ENCODE data around the gene KIF3A. TPM values are rescaled to one million over a fixed set of nuclear protein-coding genes. Genes with fewer than 3 reads are reported as not detected.
A peak's percentile ranks its signal among the peaks of the same experiment; 100 is the strongest.

KIF3A gene
- total RNA-seq, 1 donor from 2014 or later: 25.4 TPM

DNA sequence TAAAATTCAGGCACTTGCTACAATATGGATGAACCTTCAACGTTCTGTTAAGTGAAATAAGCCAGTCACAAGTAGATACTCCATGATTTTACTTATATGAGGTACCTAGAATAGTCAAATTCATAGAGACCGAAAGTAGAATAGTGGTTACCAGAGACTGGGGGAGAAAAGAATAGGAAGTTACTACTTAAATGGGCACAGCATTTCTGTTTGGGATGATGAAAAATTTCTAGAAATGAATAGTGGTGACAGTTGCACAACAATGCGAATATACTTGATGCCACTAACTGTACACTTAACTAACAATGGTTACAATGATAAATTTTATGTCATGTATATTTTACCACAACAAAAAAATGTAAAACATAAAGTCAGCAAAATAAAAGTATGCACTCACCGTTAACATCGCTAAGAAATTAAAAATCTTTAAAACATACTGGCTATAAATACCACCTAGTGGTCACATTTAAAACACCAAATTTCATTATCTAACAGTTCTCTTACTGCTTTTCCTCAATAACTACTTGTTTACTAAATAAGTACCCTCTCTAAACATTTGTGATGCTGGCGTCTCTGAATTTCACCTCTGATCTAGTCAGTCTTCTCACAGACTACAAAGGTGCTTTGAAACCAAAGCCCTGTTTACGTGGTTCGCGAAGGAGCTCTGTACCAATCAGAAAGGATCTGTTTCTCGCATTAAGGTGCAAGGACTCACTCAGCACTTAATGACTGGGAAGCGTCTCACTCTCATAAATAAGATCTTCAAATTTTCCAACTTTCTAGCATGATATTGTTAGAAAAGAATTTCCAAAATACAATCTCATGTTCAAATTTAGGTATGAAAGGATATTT, 22.7 kb downstream of the KIF3A start:
- Histone ChIP-seq H4K20me1 (ENCODE audit: insufficient read depth, low read length) (no peaks in the 10 kb centered on the region), H2AFZ (ENCODE audit: low read depth, low read length) (no peak overlapping the region), H3K4me2 (ENCODE audit: low read length) (no peak overlapping the region), H3K4me3 (ENCODE audit: insufficient read depth, low read depth, low read length) (no peak overlapping the region), H3K36me3 (ENCODE audit: insufficient read depth, low read length) (no peaks in the 10 kb centered on the region), H3K27me3 (ENCODE audit: insufficient read depth, low read length) (no peaks in the 10 kb centered on the region), H3K4me1 (ENCODE audit: insufficient read depth, low read length) (no peaks in the 10 kb centered on the region), H3K27ac (ENCODE audit: low read depth, low read length) (no peak overlapping the region), H3K9me3 (ENCODE audit: insufficient read depth, low read depth, low read length) (no peaks in the 10 kb centered on the region), H3K79me2 (ENCODE audit: insufficient read depth, low read length) (no peaks in the 10 kb centered on the region), H3K9ac (ENCODE audit: low read length) (no peak overlapping the region)
- H3K27ac Mint-ChIP-seq (ENCODE audit: unreplicated experiment): no peak overlapping the region
- no peaks in the 10 kb centered on the region for H3K27me3 Mint-ChIP-seq (ENCODE audit: low read depth, unreplicated experiment)
- DNase-seq (ENCODE audit: low read depth) (no peak), FAIRE-seq (peak; percentile 74)
- no peak overlapping the region for H3K4me3 Mint-ChIP-seq (ENCODE audit: unreplicated experiment)
- no peaks in the 10 kb centered on the region for H3K9me3 Mint-ChIP-seq (ENCODE audit: unreplicated experiment)
- TF ChIP-seq EZH2 (IDR thresholded peaks at IDR 0.05; ENCODE audit: insufficient read depth, low read length): no peak
- TF ChIP-seq, protein P1, sequence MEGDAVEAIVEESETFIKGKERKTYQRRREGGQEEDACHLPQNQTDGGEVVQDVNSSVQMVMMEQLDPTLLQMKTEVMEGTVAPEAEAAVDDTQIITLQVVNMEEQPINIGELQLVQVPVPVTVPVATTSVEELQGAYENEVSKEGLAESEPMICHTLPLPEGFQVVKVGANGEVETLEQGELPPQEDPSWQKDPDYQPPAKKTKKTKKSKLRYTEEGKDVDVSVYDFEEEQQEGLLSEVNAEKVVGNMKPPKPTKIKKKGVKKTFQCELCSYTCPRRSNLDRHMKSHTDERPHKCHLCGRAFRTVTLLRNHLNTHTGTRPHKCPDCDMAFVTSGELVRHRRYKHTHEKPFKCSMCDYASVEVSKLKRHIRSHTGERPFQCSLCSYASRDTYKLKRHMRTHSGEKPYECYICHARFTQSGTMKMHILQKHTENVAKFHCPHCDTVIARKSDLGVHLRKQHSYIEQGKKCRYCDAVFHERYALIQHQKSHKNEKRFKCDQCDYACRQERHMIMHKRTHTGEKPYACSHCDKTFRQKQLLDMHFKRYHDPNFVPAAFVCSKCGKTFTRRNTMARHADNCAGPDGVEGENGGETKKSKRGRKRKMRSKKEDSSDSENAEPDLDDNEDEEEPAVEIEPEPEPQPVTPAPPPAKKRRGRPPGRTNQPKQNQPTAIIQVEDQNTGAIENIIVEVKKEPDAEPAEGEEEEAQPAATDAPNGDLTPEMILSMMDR (IDR thresholded peaks at IDR 0.05; ENCODE audit: insufficient read depth, low read depth, low read length): peak; percentile 38
- H3K4me1 Mint-ChIP-seq (ENCODE audit: low read depth, unreplicated experiment): no peaks in the 10 kb centered on the region
- H3K36me3 Mint-ChIP-seq (ENCODE audit: low read depth, unreplicated experiment): no peaks in the 10 kb centered on the region

DNA sequence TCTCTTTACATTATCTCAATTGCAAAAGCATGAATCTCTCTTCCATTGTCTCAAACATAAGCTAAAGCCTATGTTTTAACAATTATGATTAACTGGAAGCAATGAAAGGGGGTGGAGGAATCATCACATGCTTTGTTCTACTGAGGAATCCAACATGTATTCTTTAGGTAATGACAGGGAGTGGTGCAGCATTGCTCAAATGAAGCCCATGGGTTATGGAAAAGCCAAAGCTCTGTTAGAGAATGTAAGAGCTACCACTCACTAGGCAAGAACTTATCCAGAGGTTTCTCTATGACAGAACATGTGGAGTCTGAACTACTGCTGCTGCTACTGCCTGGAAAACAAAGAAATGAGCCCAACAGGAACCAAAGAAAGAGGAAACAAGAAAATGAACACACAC, 28.7 kb downstream of the KIF3A start:
- Histone ChIP-seq H2AFZ (ENCODE audit: low read depth, low read length) (no peak overlapping the region), H3K79me2 (ENCODE audit: insufficient read depth, low read length) (no peaks in the 10 kb centered on the region), H3K27ac (ENCODE audit: low read depth, low read length) (no peak overlapping the region), H3K9ac (ENCODE audit: low read length) (no peak overlapping the region), H4K20me1 (ENCODE audit: insufficient read depth, low read length) (no peaks in the 10 kb centered on the region), H3K36me3 (ENCODE audit: insufficient read depth, low read length) (no peaks in the 10 kb centered on the region), H3K27me3 (ENCODE audit: insufficient read depth, low read length) (no peaks in the 10 kb centered on the region), H3K9me3 (ENCODE audit: insufficient read depth, low read depth, low read length) (no peaks in the 10 kb centered on the region), H3K4me3 (ENCODE audit: insufficient read depth, low read depth, low read length) (no peak overlapping the region), H3K4me2 (ENCODE audit: low read length) (no peak overlapping the region), H3K4me1 (ENCODE audit: insufficient read depth, low read length) (peaks cover 9% of the 10 kb centered on the region)
- FAIRE-seq (no peak), DNase-seq (ENCODE audit: low read depth) (no peak)
- peaks cover 14% of the 10 kb centered on the region for H3K4me1 Mint-ChIP-seq (ENCODE audit: low read depth, unreplicated experiment)
- H3K4me3 Mint-ChIP-seq (ENCODE audit: unreplicated experiment): no peak overlapping the region
- no peak overlapping the region for H3K27ac Mint-ChIP-seq (ENCODE audit: unreplicated experiment)
- no peaks in the 10 kb centered on the region for H3K27me3 Mint-ChIP-seq (ENCODE audit: low read depth, unreplicated experiment)
- H3K9me3 Mint-ChIP-seq (ENCODE audit: unreplicated experiment): no peaks in the 10 kb centered on the region
- TF ChIP-seq EZH2 (IDR thresholded peaks at IDR 0.05; ENCODE audit: insufficient read depth, low read length): no peak
- TF ChIP-seq, protein P1 (IDR thresholded peaks at IDR 0.05; ENCODE audit: insufficient read depth, low read depth, low read length): no peak
- no peaks in the 10 kb centered on the region for H3K36me3 Mint-ChIP-seq (ENCODE audit: low read depth, unreplicated experiment)

DNA sequence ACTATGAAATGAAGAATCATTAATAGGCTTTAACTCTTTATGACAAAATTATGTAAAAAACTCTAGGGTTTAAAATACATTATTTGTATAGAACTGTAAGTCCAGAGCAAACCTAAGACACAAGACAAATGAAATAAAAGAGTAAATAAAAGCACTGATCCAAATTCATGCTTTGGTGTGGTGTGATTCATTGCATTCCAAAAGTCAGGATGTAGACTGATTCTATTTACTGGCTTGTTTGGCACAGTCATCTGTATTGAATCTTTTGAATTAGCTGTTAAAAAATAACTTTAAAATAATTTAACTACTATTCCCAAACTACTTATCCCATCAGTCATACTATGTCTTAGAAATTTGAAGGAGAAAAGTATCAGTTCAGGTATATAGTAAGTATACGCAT, 32.5 kb downstream of the KIF3A start:
- Histone ChIP-seq H3K27me3 (ENCODE audit: insufficient read depth, low read length) (no peaks in the 10 kb centered on the region), H3K27ac (ENCODE audit: low read depth, low read length) (no peak overlapping the region), H4K20me1 (ENCODE audit: insufficient read depth, low read length) (no peaks in the 10 kb centered on the region), H3K9me3 (ENCODE audit: insufficient read depth, low read depth, low read length) (no peaks in the 10 kb centered on the region), H2AFZ (ENCODE audit: low read depth, low read length) (no peak overlapping the region), H3K4me3 (ENCODE audit: insufficient read depth, low read depth, low read length) (no peak overlapping the region), H3K36me3 (ENCODE audit: insufficient read depth, low read length) (peaks cover 7% of the 10 kb centered on the region), H3K79me2 (ENCODE audit: insufficient read depth, low read length) (no peaks in the 10 kb centered on the region), H3K9ac (ENCODE audit: low read length) (no peak overlapping the region), H3K4me1 (ENCODE audit: insufficient read depth, low read length) (peaks cover 9% of the 10 kb centered on the region), H3K4me2 (ENCODE audit: low read length) (no peak overlapping the region)
- DNase-seq (ENCODE audit: low read depth): peak; percentile 42
- H3K4me3 Mint-ChIP-seq (ENCODE audit: unreplicated experiment): no peak overlapping the region
- peak overlapping the region; percentile 55 for H3K27ac Mint-ChIP-seq (ENCODE audit: unreplicated experiment)
- no peaks in the 10 kb centered on the region for H3K27me3 Mint-ChIP-seq (ENCODE audit: low read depth, unreplicated experiment)
- H3K36me3 Mint-ChIP-seq (ENCODE audit: low read depth, unreplicated experiment): peaks cover 9% of the 10 kb centered on the region
- H3K9me3 Mint-ChIP-seq (ENCODE audit: unreplicated experiment): no peaks in the 10 kb centered on the region
- H3K4me1 Mint-ChIP-seq (ENCODE audit: low read depth, unreplicated experiment): peaks cover 14% of the 10 kb centered on the region
- TF ChIP-seq EZH2 (IDR thresholded peaks at IDR 0.05; ENCODE audit: insufficient read depth, low read length): no peak
- TF ChIP-seq, protein P1 (IDR thresholded peaks at IDR 0.05; ENCODE audit: insufficient read depth, low read depth, low read length): no peak
- FAIRE-seq: no peak

Data from astrocyte (in vitro differentiated cells and primary cell).